Measurements from ENCODE around the gene PAPPA.

The PAPPA gene

GRCh38 chr9:116345817-116346216 is 192.2 kb downstream of the PAPPA start:
- Histone ChIP-seq H3K4me1 (ENCODE audit: control insufficient read depth, insufficient read depth, low read length) (peaks cover 2% of the 10 kb centered on the region), H3K27me3 (ENCODE audit: control insufficient read depth in 1 of 2, insufficient read depth in 2 of 2, low read length in 2 of 2) (no peaks in the 10 kb centered on the region), H3K4me3 (ENCODE audit: low read length in 2 of 2) (no peak overlapping the region), H3K27ac (ENCODE audit: low read length) (no peak overlapping the region), H3K9ac (ENCODE audit: low read length in 2 of 2) (no peak overlapping the region), H3K9me3 (ENCODE audit: control insufficient read depth in 2 of 2, low read length in 2 of 2) (no peaks in the 10 kb centered on the region), H3K36me3 (ENCODE audit: control insufficient read depth in 2 of 2, insufficient read depth in 2 of 2, low read length in 2 of 2) (peaks cover 0 to 2% of the 10 kb centered on the region in 2 donors)

DNA sequence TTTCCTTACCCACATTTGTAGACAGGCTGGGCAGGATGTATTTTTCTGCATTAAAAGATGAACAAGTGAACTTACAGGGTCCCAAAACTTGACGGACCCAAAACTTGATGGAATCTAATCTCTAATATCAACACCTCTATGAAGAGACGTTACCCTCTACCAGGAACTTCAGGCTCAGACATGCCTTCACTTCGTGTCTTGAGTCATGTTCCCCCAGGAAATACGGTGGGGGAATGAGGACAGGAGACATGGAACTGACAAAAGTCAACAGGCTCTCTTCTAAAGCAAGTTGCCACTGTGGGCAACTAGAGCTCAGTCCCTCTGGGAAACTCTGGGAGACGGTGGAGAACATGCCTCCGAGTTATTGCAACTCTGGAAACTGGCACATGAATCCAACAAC is 196.1 kb downstream of the PAPPA start:
- H3K27me3 ChIP-seq (ENCODE audit: control insufficient read depth in 1 of 2, insufficient read depth in 2 of 2, low read length in 2 of 2), result no peaks in the 10 kb centered on the region
- H3K4me3 ChIP-seq (ENCODE audit: low read length in 2 of 2), result no peak overlapping the region
- no peaks in the 10 kb centered on the region for H3K9me3 ChIP-seq (ENCODE audit: control insufficient read depth in 2 of 2, low read length in 2 of 2)
- no peak overlapping the region for H3K9ac ChIP-seq (ENCODE audit: low read length in 2 of 2)
- H3K27ac ChIP-seq (ENCODE audit: low read length), result no peak overlapping the region
- H3K36me3 ChIP-seq (ENCODE audit: control insufficient read depth in 2 of 2, insufficient read depth in 2 of 2, low read length in 2 of 2), result peaks cover 0 to 2% of the 10 kb centered on the region in 2 donors
- H3K4me1 ChIP-seq (ENCODE audit: control insufficient read depth, insufficient read depth, low read length), result peaks cover 2% of the 10 kb centered on the region

GRCh38 chr9:116350213-116350612 is 196.6 kb downstream of the PAPPA start:
- Histone ChIP-seq H3K4me3 (ENCODE audit: low read length in 2 of 2) (no peak overlapping the region), H3K27me3 (ENCODE audit: control insufficient read depth in 1 of 2, insufficient read depth in 2 of 2, low read length in 2 of 2) (no peaks in the 10 kb centered on the region), H3K4me1 (ENCODE audit: control insufficient read depth, insufficient read depth, low read length) (peaks cover 2% of the 10 kb centered on the region), H3K36me3 (ENCODE audit: control insufficient read depth in 2 of 2, insufficient read depth in 2 of 2, low read length in 2 of 2) (peaks cover 0 to 2% of the 10 kb centered on the region in 2 donors), H3K9ac (ENCODE audit: low read length in 2 of 2) (no peak overlapping the region), H3K27ac (ENCODE audit: low read length) (no peak overlapping the region), H3K9me3 (ENCODE audit: control insufficient read depth in 2 of 2, low read length in 2 of 2) (no peaks in the 10 kb centered on the region)

DNA sequence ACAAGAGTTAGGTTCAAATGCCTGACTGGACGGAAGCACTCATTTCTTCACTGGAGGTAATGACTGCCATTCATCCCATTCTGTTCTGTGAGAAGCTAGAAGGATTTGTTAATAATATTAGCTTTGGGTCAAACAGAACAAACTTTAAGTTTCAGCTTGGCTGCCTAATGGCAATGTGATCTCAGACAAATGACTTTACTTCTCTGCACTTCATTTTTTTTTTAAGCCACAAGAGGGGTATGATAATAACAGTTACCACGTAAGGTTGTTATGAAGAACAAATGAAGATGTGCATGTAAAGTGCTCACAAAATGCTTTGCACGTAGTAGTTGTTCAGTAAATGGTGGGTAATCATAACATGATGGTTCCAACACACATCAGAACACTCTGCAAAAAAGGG is 199.4 kb downstream of the PAPPA start:
- no peak overlapping the region for H3K9ac ChIP-seq (ENCODE audit: low read length in 2 of 2)
- no peak overlapping the region for H3K4me3 ChIP-seq (ENCODE audit: low read length in 2 of 2)
- no peaks in the 10 kb centered on the region for H3K36me3 ChIP-seq (ENCODE audit: control insufficient read depth in 2 of 2, insufficient read depth in 2 of 2, low read length in 2 of 2)
- H3K27me3 ChIP-seq (ENCODE audit: control insufficient read depth in 1 of 2, insufficient read depth in 2 of 2, low read length in 2 of 2), result no peaks in the 10 kb centered on the region
- no peaks in the 10 kb centered on the region for H3K9me3 ChIP-seq (ENCODE audit: control insufficient read depth in 2 of 2, low read length in 2 of 2)
- no peak overlapping the region for H3K27ac ChIP-seq (ENCODE audit: low read length)
- peaks cover 3% of the 10 kb centered on the region for H3K4me1 ChIP-seq (ENCODE audit: control insufficient read depth, insufficient read depth, low read length)

GRCh38 chr9:116355153-116355921 is 201.7 kb downstream of the PAPPA start:
- peak overlapping the region; percentile 36 to 59 for H3K4me3 ChIP-seq (ENCODE audit: low read length in 2 of 2)
- no peaks in the 10 kb centered on the region for H3K36me3 ChIP-seq (ENCODE audit: control insufficient read depth in 2 of 2, insufficient read depth in 2 of 2, low read length in 2 of 2)
- no peaks in the 10 kb centered on the region for H3K9me3 ChIP-seq (ENCODE audit: control insufficient read depth in 2 of 2, low read length in 2 of 2)
- H3K27me3 ChIP-seq (ENCODE audit: control insufficient read depth in 1 of 2, insufficient read depth in 2 of 2, low read length in 2 of 2), result no peaks in the 10 kb centered on the region
- peak overlapping the region; percentile 66 for H3K27ac ChIP-seq (ENCODE audit: low read length)
- H3K9ac ChIP-seq (ENCODE audit: low read length in 2 of 2), result peak overlapping the region; percentile 23 to 72
- H3K4me1 ChIP-seq (ENCODE audit: control insufficient read depth, insufficient read depth, low read length), result peaks cover 3% of the 10 kb centered on the region

DNA sequence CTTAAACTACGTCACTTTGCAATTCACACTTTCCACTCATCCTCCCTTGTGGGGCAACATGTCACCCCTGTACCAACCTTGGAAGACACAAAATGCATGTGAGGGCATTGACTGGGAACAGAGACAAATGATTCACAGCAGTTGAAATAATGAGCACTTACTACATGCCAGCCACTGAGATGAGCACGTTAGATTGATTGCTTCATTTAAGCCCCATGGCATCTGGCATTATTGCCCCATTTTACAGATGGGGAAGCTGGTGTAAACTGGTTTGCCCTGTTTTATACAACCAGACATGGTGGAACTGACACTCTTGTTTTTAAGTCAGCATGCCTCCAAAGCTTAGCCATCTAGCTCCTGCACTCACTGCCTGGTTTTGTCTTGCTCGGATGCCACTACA is 204.7 kb downstream of the PAPPA start:
- Histone ChIP-seq H3K27me3 (ENCODE audit: control insufficient read depth in 1 of 2, insufficient read depth in 2 of 2, low read length in 2 of 2) (no peaks in the 10 kb centered on the region), H3K9ac (ENCODE audit: low read length in 2 of 2) (no peak overlapping the region), H3K27ac (ENCODE audit: low read length) (no peak overlapping the region), H3K36me3 (ENCODE audit: control insufficient read depth in 2 of 2, insufficient read depth in 2 of 2, low read length in 2 of 2) (peaks cover 0 to 2% of the 10 kb centered on the region in 2 donors), H3K4me1 (ENCODE audit: control insufficient read depth, insufficient read depth, low read length) (peaks cover 3% of the 10 kb centered on the region), H3K4me3 (ENCODE audit: low read length in 2 of 2) (no peak overlapping the region), H3K9me3 (ENCODE audit: control insufficient read depth in 2 of 2, low read length in 2 of 2) (no peaks in the 10 kb centered on the region)

- H3K36me3 ChIP-seq (ENCODE audit: control insufficient read depth in 2 of 2, insufficient read depth in 2 of 2, low read length in 2 of 2), result peaks cover 0 to 2% of the 10 kb centered on the region in 2 donors
- H3K9me3 ChIP-seq (ENCODE audit: control insufficient read depth in 2 of 2, low read length in 2 of 2), result no peaks in the 10 kb centered on the region
- H3K4me1 ChIP-seq (ENCODE audit: control insufficient read depth, insufficient read depth, low read length), result peaks cover 7% of the 10 kb centered on the region
- no peak overlapping the region for H3K9ac ChIP-seq (ENCODE audit: low read length in 2 of 2)
- no peak overlapping the region for H3K4me3 ChIP-seq (ENCODE audit: low read length in 2 of 2)
- H3K27me3 ChIP-seq (ENCODE audit: control insufficient read depth in 1 of 2, insufficient read depth in 2 of 2, low read length in 2 of 2), result no peaks in the 10 kb centered on the region
- no peak overlapping the region for H3K27ac ChIP-seq (ENCODE audit: low read length)
Measured at GRCh38 chr9:116360016-116360415, 206.4 kb downstream of the PAPPA start.

DNA sequence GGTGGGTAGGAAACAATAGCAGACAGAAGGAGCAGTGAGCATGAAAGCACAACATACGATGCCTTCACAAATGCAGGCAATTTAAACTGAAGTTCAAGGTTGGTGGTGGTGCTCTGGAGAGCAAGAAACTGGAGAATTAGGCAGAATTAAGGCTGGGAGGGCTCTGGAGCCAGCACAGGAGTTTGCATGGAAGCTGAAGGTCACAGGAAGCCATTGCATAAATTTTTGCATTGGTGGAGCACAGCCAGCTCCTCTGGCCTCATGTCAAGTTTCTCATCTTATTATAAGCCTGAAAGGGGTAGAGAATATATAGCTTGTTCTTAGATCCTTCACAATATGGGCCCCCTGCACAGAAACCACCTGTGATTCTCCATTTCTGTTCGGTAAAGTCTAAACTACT is 207.4 kb downstream of the PAPPA start:
- H3K9ac ChIP-seq (ENCODE audit: low read length in 2 of 2), result no peak overlapping the region
- H3K36me3 ChIP-seq (ENCODE audit: control insufficient read depth in 2 of 2, insufficient read depth in 2 of 2, low read length in 2 of 2), result peaks cover 0 to 2% of the 10 kb centered on the region in 2 donors
- H3K4me3 ChIP-seq (ENCODE audit: low read length in 2 of 2), result no peak overlapping the region
- no peaks in the 10 kb centered on the region for H3K9me3 ChIP-seq (ENCODE audit: control insufficient read depth in 2 of 2, low read length in 2 of 2)
- H3K27ac ChIP-seq (ENCODE audit: low read length), result no peak overlapping the region
- H3K4me1 ChIP-seq (ENCODE audit: control insufficient read depth, insufficient read depth, low read length), result peaks cover 9% of the 10 kb centered on the region
- H3K27me3 ChIP-seq (ENCODE audit: control insufficient read depth in 1 of 2, insufficient read depth in 2 of 2, low read length in 2 of 2), result no peaks in the 10 kb centered on the region

DNA sequence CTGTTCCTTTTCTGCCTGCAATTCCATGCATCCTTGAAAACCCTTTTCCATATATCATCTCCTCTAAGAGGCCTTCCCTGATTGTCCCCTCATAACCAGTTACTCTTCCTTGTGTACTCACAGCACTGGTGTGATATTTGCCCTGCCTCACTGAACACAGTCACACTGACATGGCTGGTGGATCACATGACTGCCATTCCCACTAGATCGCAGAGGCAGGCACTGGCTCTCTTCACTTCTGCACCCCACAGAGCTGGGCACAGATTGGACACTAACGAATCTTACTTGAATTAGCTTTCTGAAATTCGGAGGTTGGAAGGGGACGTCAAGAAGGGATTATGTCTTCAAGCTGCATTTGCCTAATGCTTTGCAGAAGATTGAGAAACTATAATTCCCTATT is 208.0 kb downstream of the PAPPA start:
- H3K27me3 ChIP-seq (ENCODE audit: control insufficient read depth in 1 of 2, insufficient read depth in 2 of 2, low read length in 2 of 2), result no peaks in the 10 kb centered on the region
- peaks cover 0 to 2% of the 10 kb centered on the region in 2 donors for H3K36me3 ChIP-seq (ENCODE audit: control insufficient read depth in 2 of 2, insufficient read depth in 2 of 2, low read length in 2 of 2)
- no peak overlapping the region for H3K27ac ChIP-seq (ENCODE audit: low read length)
- no peak overlapping the region for H3K9ac ChIP-seq (ENCODE audit: low read length in 2 of 2)
- no peaks in the 10 kb centered on the region for H3K9me3 ChIP-seq (ENCODE audit: control insufficient read depth in 2 of 2, low read length in 2 of 2)
- no peak overlapping the region for H3K4me3 ChIP-seq (ENCODE audit: low read length in 2 of 2)
- H3K4me1 ChIP-seq (ENCODE audit: control insufficient read depth, insufficient read depth, low read length), result peaks cover 9% of the 10 kb centered on the region

DNA sequence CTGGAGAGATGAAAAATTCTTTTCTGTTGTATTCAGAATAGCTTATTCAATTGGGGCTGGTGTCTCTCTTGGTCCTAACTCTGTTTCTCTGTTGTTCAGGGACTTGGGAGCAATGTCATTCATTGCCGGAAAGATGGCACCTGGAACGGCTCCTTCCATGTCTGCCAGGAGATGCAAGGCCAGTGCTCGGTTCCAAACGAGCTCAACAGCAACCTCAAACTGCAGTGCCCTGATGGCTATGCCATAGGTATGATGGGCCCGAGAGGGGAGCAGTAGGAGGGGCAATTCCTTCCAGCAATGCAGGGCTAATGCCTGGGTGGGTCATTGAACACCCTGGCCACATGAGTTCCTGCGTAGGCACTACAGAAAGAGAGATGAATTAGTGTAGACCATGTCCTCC is 208.9 kb downstream of the PAPPA start:
- peaks cover 0 to 2% of the 10 kb centered on the region in 2 donors for H3K36me3 ChIP-seq (ENCODE audit: control insufficient read depth in 2 of 2, insufficient read depth in 2 of 2, low read length in 2 of 2)
- no peak overlapping the region for H3K27ac ChIP-seq (ENCODE audit: low read length)
- peaks cover 9% of the 10 kb centered on the region for H3K4me1 ChIP-seq (ENCODE audit: control insufficient read depth, insufficient read depth, low read length)
- H3K9me3 ChIP-seq (ENCODE audit: control insufficient read depth in 2 of 2, low read length in 2 of 2), result no peaks in the 10 kb centered on the region
- H3K27me3 ChIP-seq (ENCODE audit: control insufficient read depth in 1 of 2, insufficient read depth in 2 of 2, low read length in 2 of 2), result no peaks in the 10 kb centered on the region
- no peak overlapping the region for H3K9ac ChIP-seq (ENCODE audit: low read length in 2 of 2)
- H3K4me3 ChIP-seq (ENCODE audit: low read length in 2 of 2), result no peak overlapping the region

- Histone ChIP-seq H3K9me3 (ENCODE audit: control insufficient read depth in 2 of 2, low read length in 2 of 2) (no peaks in the 10 kb centered on the region), H3K36me3 (ENCODE audit: control insufficient read depth in 2 of 2, insufficient read depth in 2 of 2, low read length in 2 of 2) (peaks cover 0 to 2% of the 10 kb centered on the region in 2 donors), H3K27me3 (ENCODE audit: control insufficient read depth in 1 of 2, insufficient read depth in 2 of 2, low read length in 2 of 2) (no peaks in the 10 kb centered on the region), H3K4me1 (ENCODE audit: control insufficient read depth, insufficient read depth, low read length) (peaks cover 9% of the 10 kb centered on the region), H3K9ac (ENCODE audit: low read length in 2 of 2) (peak overlapping the region in 1 of 2 donors; percentile 64), H3K4me3 (ENCODE audit: low read length in 2 of 2) (peak overlapping the region; percentile 44 to 45), H3K27ac (ENCODE audit: low read length) (peak overlapping the region; percentile 64)
Measured at GRCh38 chr9:116365056-116365471, 211.5 kb downstream of the PAPPA start.

All from stomach smooth muscle (tissue), 2 donors.